ENCODE measurements around the gene C19orf53.

The C19orf53 gene

DNA sequence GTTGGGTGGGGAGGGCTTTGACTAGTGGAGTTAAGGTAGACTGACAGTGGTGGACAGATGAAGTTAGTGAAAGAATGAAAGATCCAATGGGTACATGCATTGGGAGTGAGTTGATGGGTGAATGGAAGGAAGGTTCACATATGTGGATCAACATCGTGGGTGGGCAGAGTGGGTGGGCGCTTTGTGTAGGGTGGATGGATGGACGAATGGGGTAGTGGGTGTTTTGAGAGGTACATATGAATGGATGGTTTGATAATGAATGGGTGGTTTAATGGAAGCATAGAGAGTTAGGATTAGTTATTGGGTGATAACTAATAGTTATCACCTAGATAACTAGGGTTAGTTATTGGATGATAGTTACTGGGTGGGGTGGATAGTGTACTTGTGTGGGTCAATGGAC lies 32.5 kb downstream of the C19orf53 start:
- no peak for DNase-seq (ENCODE audit: low read depth)
- TF ChIP-seq, protein P1, sequence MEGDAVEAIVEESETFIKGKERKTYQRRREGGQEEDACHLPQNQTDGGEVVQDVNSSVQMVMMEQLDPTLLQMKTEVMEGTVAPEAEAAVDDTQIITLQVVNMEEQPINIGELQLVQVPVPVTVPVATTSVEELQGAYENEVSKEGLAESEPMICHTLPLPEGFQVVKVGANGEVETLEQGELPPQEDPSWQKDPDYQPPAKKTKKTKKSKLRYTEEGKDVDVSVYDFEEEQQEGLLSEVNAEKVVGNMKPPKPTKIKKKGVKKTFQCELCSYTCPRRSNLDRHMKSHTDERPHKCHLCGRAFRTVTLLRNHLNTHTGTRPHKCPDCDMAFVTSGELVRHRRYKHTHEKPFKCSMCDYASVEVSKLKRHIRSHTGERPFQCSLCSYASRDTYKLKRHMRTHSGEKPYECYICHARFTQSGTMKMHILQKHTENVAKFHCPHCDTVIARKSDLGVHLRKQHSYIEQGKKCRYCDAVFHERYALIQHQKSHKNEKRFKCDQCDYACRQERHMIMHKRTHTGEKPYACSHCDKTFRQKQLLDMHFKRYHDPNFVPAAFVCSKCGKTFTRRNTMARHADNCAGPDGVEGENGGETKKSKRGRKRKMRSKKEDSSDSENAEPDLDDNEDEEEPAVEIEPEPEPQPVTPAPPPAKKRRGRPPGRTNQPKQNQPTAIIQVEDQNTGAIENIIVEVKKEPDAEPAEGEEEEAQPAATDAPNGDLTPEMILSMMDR (IDR thresholded peaks at IDR 0.05; ENCODE audit: control insufficient read depth, extremely low read depth, insufficient read depth), result no peak
- H3K4me3 ChIP-seq (ENCODE audit: low read depth, low read length), result no peak overlapping the region

DNA sequence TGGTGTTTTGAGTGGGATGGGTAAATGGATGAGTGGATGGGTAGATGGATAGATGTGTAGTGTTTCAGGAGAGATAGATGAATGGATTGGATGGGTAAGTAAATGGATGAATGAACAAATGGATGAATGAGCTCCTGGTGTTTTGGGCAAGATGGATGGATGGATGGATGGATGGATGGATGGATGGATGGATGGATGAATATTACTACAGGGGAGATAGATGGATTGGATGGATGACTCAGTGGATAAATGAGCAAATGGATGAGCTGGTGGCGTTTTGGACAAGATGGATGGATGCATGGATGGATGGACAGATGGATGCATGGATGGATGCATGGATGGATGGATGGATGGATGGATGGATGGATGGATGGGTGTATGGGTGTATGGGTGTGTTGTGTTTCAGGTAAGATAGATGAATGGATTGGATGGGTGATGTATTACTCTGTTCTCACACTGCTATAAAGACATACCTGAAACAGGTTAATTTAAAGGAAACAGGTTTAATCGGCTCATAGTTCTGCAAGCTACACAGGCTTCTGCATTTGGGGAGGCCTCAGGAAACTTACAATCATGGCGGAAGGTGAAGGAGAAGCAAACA lies 33.3 kb downstream of the C19orf53 start:
- TF ChIP-seq, protein P1 (IDR thresholded peaks at IDR 0.05; ENCODE audit: control insufficient read depth, extremely low read depth, insufficient read depth), result no peak
- H3K4me3 ChIP-seq (ENCODE audit: low read depth, low read length), result no peak overlapping the region
- DNase-seq (ENCODE audit: low read depth), result no peak

DNA sequence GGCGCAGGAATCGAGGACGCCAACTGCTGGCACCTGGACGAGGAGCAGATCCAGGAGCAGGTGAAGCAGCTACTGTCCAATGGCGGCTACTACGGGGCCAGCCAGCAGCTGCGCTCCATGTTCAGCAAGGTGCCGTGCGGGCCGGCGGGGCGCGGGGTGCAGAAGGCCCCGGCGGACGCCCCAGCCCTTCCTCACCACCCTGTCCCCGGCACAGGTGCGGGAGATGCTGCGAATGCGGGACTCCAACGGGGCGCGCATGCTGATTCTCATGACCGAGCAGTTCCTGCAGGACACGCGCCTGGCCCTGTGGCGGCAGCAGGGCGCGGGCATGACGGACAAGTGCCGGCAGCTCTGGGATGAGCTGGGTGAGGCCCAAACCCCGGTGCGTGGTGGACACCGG lies 34.6 kb downstream of the C19orf53 start:
- H3K4me3 ChIP-seq (ENCODE audit: low read depth, low read length), result no peak overlapping the region
- no peak for DNase-seq (ENCODE audit: low read depth)
- TF ChIP-seq, protein P1 (IDR thresholded peaks at IDR 0.05; ENCODE audit: control insufficient read depth, extremely low read depth, insufficient read depth), result no peak

DNA sequence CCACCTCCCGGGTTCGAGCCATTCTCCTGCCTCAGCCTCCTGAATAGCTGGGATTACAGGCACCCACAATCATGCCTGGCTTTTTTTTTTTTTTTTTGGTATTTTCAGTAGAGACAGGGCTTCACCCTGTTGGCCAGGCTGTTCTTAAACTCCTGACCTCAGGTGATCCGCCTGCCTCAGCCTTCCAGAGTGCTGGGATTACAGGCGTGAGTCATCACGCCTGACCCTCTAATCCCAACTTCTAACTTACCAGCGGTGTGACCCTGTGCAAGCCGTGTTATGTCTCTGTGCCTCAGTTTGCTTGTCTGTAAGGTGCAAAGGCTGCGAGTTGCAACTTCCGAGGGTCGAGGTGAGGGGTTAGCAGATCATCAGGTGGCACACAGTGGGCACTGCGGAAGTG lies 38.3 kb downstream of the C19orf53 start:
- TF ChIP-seq, protein P1 (IDR thresholded peaks at IDR 0.05; ENCODE audit: control insufficient read depth, extremely low read depth, insufficient read depth), result no peak
- no peak for DNase-seq (ENCODE audit: low read depth)
- no peak overlapping the region for H3K4me3 ChIP-seq (ENCODE audit: low read depth, low read length)

DNA sequence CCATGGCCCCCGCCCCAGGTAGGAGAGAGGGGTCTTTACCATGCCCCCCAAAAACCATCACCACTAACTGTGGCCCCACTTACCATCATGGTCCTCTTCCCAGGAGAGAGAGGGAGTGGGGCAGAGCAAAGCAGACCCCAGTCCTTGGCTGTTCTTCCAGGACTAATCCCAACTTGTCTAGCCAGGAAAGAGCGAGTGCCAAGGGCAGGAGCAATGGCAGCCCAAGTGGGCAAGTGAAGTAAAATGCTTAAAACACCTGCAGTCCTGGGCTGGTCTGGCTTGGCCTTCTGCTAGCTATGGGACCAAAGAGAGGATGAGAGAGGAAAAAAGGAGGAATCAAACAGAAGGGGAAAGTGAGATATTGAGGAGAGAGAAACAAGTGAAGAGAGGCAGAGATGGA lies 38.9 kb downstream of the C19orf53 start:
- TF ChIP-seq, protein P1 (IDR thresholded peaks at IDR 0.05; ENCODE audit: control insufficient read depth, extremely low read depth, insufficient read depth), result no peak
- DNase-seq (ENCODE audit: low read depth), result no peak
- H3K4me3 ChIP-seq (ENCODE audit: low read depth, low read length), result no peak overlapping the region

DNA sequence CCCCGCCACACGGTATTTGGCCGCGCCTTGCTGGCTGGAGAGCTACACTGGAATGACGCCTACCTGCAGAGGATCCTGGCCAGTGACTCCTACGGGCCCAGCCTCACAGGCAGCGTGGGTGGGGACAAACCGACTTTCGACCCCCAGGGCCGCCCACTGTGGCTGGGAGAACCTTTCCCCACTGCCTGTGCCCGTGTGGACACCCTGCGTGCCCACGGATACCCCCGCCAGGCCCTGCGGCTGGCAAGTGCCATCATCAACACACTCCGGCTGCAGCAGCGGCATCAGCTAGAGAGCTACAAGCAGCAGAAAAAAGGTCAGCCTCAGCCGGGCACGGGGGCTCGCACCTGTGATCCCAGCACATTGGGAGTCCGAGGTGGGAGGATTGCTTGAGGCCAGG lies 40.3 kb downstream of the C19orf53 start:
- no peak overlapping the region for H3K4me3 ChIP-seq (ENCODE audit: low read depth, low read length)
- TF ChIP-seq, protein P1 (IDR thresholded peaks at IDR 0.05; ENCODE audit: control insufficient read depth, extremely low read depth, insufficient read depth), result no peak
- DNase-seq (ENCODE audit: low read depth), result no peak

DNA sequence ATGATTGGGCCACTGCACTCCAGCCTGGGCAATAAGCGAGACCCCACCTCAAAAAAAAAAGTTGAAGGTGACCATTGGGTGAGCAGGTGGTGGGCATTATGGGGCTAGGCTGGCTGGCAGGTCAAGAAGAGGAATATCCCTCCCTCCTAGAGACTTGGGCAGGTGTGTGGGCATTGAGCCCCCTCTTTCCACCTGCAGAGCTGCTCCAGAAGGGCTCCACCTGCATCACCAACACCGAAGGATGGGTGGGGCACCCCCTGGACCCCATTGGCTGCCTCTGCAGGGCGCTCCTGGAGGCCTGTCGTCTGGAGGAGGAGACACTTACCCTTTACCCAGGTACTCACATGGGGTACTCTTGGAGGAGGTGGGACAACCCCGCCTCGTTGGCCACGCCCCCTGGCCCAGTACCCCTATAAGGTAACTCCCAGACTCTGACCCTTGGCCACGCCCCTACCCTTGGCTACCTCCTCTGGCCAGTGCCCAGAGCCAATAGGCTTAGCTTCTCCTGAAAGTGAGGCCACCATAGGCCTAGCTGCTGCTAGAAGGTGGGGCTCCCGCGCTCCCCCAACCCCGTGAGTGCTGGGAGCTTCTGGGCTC lies 42.9 kb downstream of the C19orf53 start:
- TF ChIP-seq, protein P1 (IDR thresholded peaks at IDR 0.05; ENCODE audit: control insufficient read depth, extremely low read depth, insufficient read depth), result no peak
- DNase-seq (ENCODE audit: low read depth), result no peak
- H3K4me3 ChIP-seq (ENCODE audit: low read depth, low read length), result no peak overlapping the region

Measured in LNCaP clone FGC (cell line).